GM12878 (cell line): ENCODE data around the gene CALN1. TPM values are rescaled to one million over a fixed set of nuclear protein-coding genes. Genes with fewer than 3 reads are reported as not detected.

ENCODE experiments used
- ATAC-seq: fragments of 200-7000 bp; cut with Tn5 transposase; 3 replicates; pipeline ENCODE4 v1.9.1; 2020; ENCODE audit warnings: mild to moderate bottlenecking, moderate library complexity
- BruUV-seq: library from RNA; stranded (reverse); fragments of 400-500 nt; replicated peaks from 2 replicates; lab custom pipeline; 2021; lab: Mats Ljungman, UMichigan
- CTCF ChIA-PET: fragments of 300-600 bp; sonication (Branson Sonifier 250); formaldehyde crosslinking; extraction: SDS; loops from one replicate; lab custom pipeline; 2021; ENCODE audit warnings: inconsistent platforms; lab: Yijun Ruan, JAX
- POLR2A ChIA-PET: fragments of 350-600 bp; formaldehyde crosslinking; extraction: SDS; loops from one replicate; lab custom pipeline; 2021; ENCODE audit warnings: inconsistent platforms; lab: Charles Lee
- RAD21 ChIA-PET: fragments of 300-600 bp; sonication (Branson Sonifier 250); formaldehyde crosslinking; loops from one replicate; lab custom pipeline; 2023; ENCODE audit warnings: antibody characterized with exemption; ENCODE audit not compliant: unreplicated experiment; lab: Charles Lee
- SMC1A ChIA-PET: fragments of 300-600 bp; sonication (Branson Sonifier 250); formaldehyde crosslinking; loops from one replicate; lab custom pipeline; 2023; ENCODE audit not compliant: unreplicated experiment, uncharacterized antibody; lab: Charles Lee
- DNase-seq: peaks from one replicate; pipeline ENCODE4 v3.0.0-alpha.2; 2011; ENCODE audit warnings: low read depth, low spot score
- FAIRE-seq: peaks from 3 replicates; lab custom pipeline; 2011; peaks lifted over from hg19 to GRCh38; lab: Jason Lieb, UNC
- H2AFZ ChIP-seq: 2 replicates; pipeline ENCODE4 v1.6.0; 2011; ENCODE audit warnings: low read depth, low read length, control low read depth; ENCODE audit not compliant: control insufficient read depth
- H3K27ac ChIP-seq: 2 replicates; pipeline ENCODE4 v1.5.1; 2011; ENCODE audit warnings: control low read depth; ENCODE audit not compliant: control insufficient read depth, insufficient read depth
- H3K27me3 ChIP-seq, 2 experiments: replicated peaks in 1 of 2; 2 replicates each; pipeline versions ENCODE4 v1.6.0 to v1.6.1; 2011; ENCODE audit warnings: low read length in 1 of 2; ENCODE audit not compliant: control insufficient read depth in 2 of 2, insufficient read depth in 2 of 2
- H3K36me3 ChIP-seq, 2 experiments: 2 replicates each; pipeline ENCODE4 v1.5.1; 2011; ENCODE audit warnings: low read length in 1 of 2; ENCODE audit not compliant: control insufficient read depth in 2 of 2, insufficient read depth in 2 of 2
- H3K4me1 ChIP-seq: 2 replicates; pipeline ENCODE4 v1.6.1; 2011; ENCODE audit warnings: mild to moderate bottlenecking, low read length, moderate library complexity, mixed read lengths; ENCODE audit not compliant: control insufficient read depth, insufficient read depth
- H3K4me2 ChIP-seq: 2 replicates; pipeline ENCODE4 v1.6.0; 2011; ENCODE audit warnings: control low read depth; ENCODE audit not compliant: control insufficient read depth, insufficient read depth
- H3K4me3 ChIP-seq: fragments of 200-600 bp; sonication (generic); 2 replicates; pipeline ENCODE4 v1.5.1; 2016
- H3K79me2 ChIP-seq: 2 replicates; pipeline ENCODE4 v1.6.0; 2011; ENCODE audit warnings: low read length; ENCODE audit not compliant: control insufficient read depth, insufficient read depth
- H3K9ac ChIP-seq: 2 replicates; pipeline ENCODE4 v1.8.0; 2011; ENCODE audit warnings: low read length, control low read depth, mixed read lengths; ENCODE audit not compliant: control insufficient read depth, insufficient read depth
- H3K9me3 ChIP-seq: replicated peaks from 3 replicates; pipeline ENCODE4 v1.5.1; 2011; ENCODE audit warnings: mild to moderate bottlenecking, low read length; ENCODE audit not compliant: control insufficient read depth, insufficient read depth
- H4K20me1 ChIP-seq: 2 replicates; pipeline ENCODE4 v1.6.0; 2011; ENCODE audit not compliant: control insufficient read depth, insufficient read depth
- ATF7 ChIP-seq: fragments of 450-650 bp; IDR thresholded peaks from 2 replicates; pipeline ENCODE4 v1.6.1; 2016; ENCODE audit warnings: low read depth, mild to moderate bottlenecking
- BHLHE40 ChIP-seq, 2 experiments: fragments of 450-650 bp in 1 of 2; IDR thresholded peaks; 2 replicates each; pipeline ENCODE4 v1.6.1; 2011 to 2017; ENCODE audit warnings: low read depth in 2 of 2, borderline replicate concordance in 1 of 2, improper control_type of control experiment in 1 of 2, low read length in 1 of 2, mild to moderate bottlenecking in 1 of 2
- CHD4 ChIP-seq: fragments of 200-600 bp; sonication (generic); IDR thresholded peaks from 2 replicates; pipeline ENCODE4 v1.6.1; 2016; ENCODE audit warnings: mild to moderate bottlenecking
- EED ChIP-seq: sonication (generic); IDR thresholded peaks from 2 replicates; pipeline ENCODE4 v1.6.1; 2016; ENCODE audit warnings: antibody characterized with exemption, low read depth
- IKZF1 ChIP-seq: fragments of 450-650 bp; conservative IDR thresholded peaks from 2 replicates; pipeline ENCODE4 v1.6.1; 2017; ENCODE audit warnings: antibody characterized with exemption, mild to moderate bottlenecking
- IRF3 ChIP-seq: fragments of 450-650 bp; IDR thresholded peaks from 2 replicates; pipeline ENCODE4 v1.6.1; 2014; ENCODE audit warnings: mild to moderate bottlenecking
- JUNB ChIP-seq: IDR thresholded peaks from 2 replicates; pipeline ENCODE4 v1.6.1; 2016; ENCODE audit warnings: antibody characterized with exemption, mild to moderate bottlenecking
- KDM1A ChIP-seq: fragments of 200-600 bp; sonication (generic); IDR thresholded peaks from 2 replicates; pipeline ENCODE4 v1.6.1; 2016; ENCODE audit warnings: borderline replicate concordance
- POU2F2 ChIP-seq: IDR thresholded peaks from 3 replicates; pipeline ENCODE4 v1.6.1; 2011; ENCODE audit warnings: low read depth, mild to moderate bottlenecking, low read length, borderline replicate concordance
- RB1 ChIP-seq: fragments of 450-650 bp; formaldehyde crosslinking; IDR thresholded peaks from 2 replicates; pipeline ENCODE4 v1.6.1; 2017; ENCODE audit warnings: mild to moderate bottlenecking, borderline replicate concordance
- SPI1 ChIP-seq: IDR thresholded peaks from 2 replicates; pipeline ENCODE4 v1.6.1; 2011; ENCODE audit warnings: low read depth, mild to moderate bottlenecking, low read length, moderate library complexity, borderline replicate concordance; ENCODE audit not compliant: insufficient read depth
- TAF1 ChIP-seq: IDR thresholded peaks from 2 replicates; pipeline ENCODE4 v1.6.1; 2011; ENCODE audit warnings: mild to moderate bottlenecking, low read depth, low read length, borderline replicate concordance
- ZBED1 ChIP-seq: IDR thresholded peaks from 2 replicates; pipeline ENCODE4 v1.6.1; 2016; ENCODE audit warnings: borderline replicate concordance
- ZNF207 ChIP-seq: fragments of 450-650 bp; IDR thresholded peaks from 2 replicates; pipeline ENCODE4 v1.6.1; 2014; ENCODE audit warnings: antibody characterized with exemption, mild to moderate bottlenecking, borderline replicate concordance
- WGBS: methylation state at CpG from one replicate; pipeline ENCODE4 v1.1.6; 2016; ENCODE audit warnings: low lambda C conversion rate; ENCODE audit not compliant: insufficient replicate concordance, insufficient coverage; ENCODE audit errors: missing lambda C conversion rate; 5-methylcytosine and 5-hydroxymethylcytosine counted together
- in situ Hi-C: fragments of 300-500 bp; cut with MboI; formaldehyde crosslinking; loops from 9 replicates; pipeline ENCODE4 v1.14.3; 2018; ENCODE audit warnings: mixed read lengths
- intact Hi-C: fragments of 100-400 bp; cut with micrococcal nuclease; formaldehyde crosslinking; loops from one replicate; pipeline ENCODE4 v1.14.2; 2022; ENCODE audit not compliant: unreplicated experiment
- polyA plus RNA-seq, 11 experiments: library from polyadenylated mRNA; depleted of rRNA in 4 of 11; unstranded in 6 of 11; stranded (reverse) in 5 of 11; fragments of >200 nt; fragmentation: Nextera tagmentation in 4 of 11; fragmentation: Illumina TruSeq in 1 of 11; extraction: Ambion mirVana in 4 of 11; extraction: Trizol in 1 of 11; gene quantifications; 1 replicate in 1 of 11; 2 replicates in 10 of 11; pipeline versions ENCODE4 v1.2.1 to v1.2.3, GENCODE V29; 2011 to 2016; ENCODE audit warnings: inconsistent platforms in 2 of 11, missing spikeins in 2 of 11, low read depth in 1 of 11
- total RNA-seq, 4 experiments: library from RNA; depleted of rRNA in 3 of 4; stranded (reverse); fragments of >200 nt in 3 of 4; fragmentation: Illumina TruSeq in 1 of 4; extraction: Trizol in 1 of 4; gene quantifications; 2 replicates each; pipeline versions ENCODE4 v1.2.1 to v1.2.3, GENCODE V29; 2013 to 2021
- TF ChIP-seq, protein P1 (sequence below): IDR thresholded peaks from 2 replicates; pipeline ENCODE4 v1.6.1; 2012; ENCODE audit warnings: improper control_type of control experiment, low read depth, low read length; ENCODE audit not compliant: insufficient replicate concordance
- TF ChIP-seq, protein P2 (sequence below): IDR thresholded peaks from 2 replicates; pipeline ENCODE4 v1.6.1; 2012; ENCODE audit warnings: low read depth, low read length, improper control_type of control experiment

Gene CALN1
- total and polyA plus RNA-seq, 10 of the 15 experiments (the other 5 are each of a cell fraction or from before 2014, with no cell fraction given): 0.48 to 15.3 (median 1.6) TPM

- BruUV-seq: no TSS peak
- H3K9me3 ChIP-seq: no peaks in the 10 kb centered on the region
- SMC1A ChIA-PET: no interaction called here
- H3K4me1 ChIP-seq: no peaks in the 10 kb centered on the region
- no peaks in the 10 kb centered on the region for H3K36me3 ChIP-seq
- TF ChIP-seq CHD4: no peak
- TF ChIP-seq JUNB: no peak
- TF ChIP-seq POU2F2: no peak
- TF ChIP-seq TAF1: no peak
- TF ChIP-seq RB1: no peak
- TF ChIP-seq ATF7: no peak
- TF ChIP-seq, protein P1, sequence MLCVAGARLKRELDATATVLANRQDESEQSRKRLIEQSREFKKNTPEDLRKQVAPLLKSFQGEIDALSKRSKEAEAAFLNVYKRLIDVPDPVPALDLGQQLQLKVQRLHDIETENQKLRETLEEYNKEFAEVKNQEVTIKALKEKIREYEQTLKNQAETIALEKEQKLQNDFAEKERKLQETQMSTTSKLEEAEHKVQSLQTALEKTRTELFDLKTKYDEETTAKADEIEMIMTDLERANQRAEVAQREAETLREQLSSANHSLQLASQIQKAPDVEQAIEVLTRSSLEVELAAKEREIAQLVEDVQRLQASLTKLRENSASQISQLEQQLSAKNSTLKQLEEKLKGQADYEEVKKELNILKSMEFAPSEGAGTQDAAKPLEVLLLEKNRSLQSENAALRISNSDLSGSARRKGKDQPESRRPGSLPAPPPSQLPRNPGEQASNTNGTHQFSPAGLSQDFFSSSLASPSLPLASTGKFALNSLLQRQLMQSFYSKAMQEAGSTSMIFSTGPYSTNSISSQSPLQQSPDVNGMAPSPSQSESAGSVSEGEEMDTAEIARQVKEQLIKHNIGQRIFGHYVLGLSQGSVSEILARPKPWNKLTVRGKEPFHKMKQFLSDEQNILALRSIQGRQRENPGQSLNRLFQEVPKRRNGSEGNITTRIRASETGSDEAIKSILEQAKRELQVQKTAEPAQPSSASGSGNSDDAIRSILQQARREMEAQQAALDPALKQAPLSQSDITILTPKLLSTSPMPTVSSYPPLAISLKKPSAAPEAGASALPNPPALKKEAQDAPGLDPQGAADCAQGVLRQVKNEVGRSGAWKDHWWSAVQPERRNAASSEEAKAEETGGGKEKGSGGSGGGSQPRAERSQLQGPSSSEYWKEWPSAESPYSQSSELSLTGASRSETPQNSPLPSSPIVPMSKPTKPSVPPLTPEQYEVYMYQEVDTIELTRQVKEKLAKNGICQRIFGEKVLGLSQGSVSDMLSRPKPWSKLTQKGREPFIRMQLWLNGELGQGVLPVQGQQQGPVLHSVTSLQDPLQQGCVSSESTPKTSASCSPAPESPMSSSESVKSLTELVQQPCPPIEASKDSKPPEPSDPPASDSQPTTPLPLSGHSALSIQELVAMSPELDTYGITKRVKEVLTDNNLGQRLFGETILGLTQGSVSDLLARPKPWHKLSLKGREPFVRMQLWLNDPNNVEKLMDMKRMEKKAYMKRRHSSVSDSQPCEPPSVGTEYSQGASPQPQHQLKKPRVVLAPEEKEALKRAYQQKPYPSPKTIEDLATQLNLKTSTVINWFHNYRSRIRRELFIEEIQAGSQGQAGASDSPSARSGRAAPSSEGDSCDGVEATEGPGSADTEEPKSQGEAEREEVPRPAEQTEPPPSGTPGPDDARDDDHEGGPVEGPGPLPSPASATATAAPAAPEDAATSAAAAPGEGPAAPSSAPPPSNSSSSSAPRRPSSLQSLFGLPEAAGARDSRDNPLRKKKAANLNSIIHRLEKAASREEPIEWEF: no peak
- TF ChIP-seq, protein P2, sequence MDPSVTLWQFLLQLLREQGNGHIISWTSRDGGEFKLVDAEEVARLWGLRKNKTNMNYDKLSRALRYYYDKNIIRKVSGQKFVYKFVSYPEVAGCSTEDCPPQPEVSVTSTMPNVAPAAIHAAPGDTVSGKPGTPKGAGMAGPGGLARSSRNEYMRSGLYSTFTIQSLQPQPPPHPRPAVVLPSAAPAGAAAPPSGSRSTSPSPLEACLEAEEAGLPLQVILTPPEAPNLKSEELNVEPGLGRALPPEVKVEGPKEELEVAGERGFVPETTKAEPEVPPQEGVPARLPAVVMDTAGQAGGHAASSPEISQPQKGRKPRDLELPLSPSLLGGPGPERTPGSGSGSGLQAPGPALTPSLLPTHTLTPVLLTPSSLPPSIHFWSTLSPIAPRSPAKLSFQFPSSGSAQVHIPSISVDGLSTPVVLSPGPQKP: no peak
- no peak for TF ChIP-seq ZNF207
- TF ChIP-seq IKZF1: no peak
- TF ChIP-seq SPI1: no peak
- no peak for TF ChIP-seq EED
- no peak for TF ChIP-seq ZBED1
- TF ChIP-seq IRF3: no peak
- no peak for TF ChIP-seq KDM1A
- no peak for TF ChIP-seq BHLHE40 (IDR thresholded peaks at IDR 0.05; ENCODE audit: borderline replicate concordance in 1 of 2, low read depth in 2 of 2, low read length in 1 of 2)
- in situ Hi-C loops: no loop called here
- ATAC-seq (no peak), FAIRE-seq (no peak), DNase-seq (no peak)
- H3K9ac ChIP-seq: no peak overlapping the region
- H4K20me1 ChIP-seq: no peaks in the 10 kb centered on the region
- H3K4me2 ChIP-seq: no peak overlapping the region
- H3K4me3 ChIP-seq: no peak overlapping the region
- no peak overlapping the region for H2AFZ ChIP-seq
- POLR2A ChIA-PET: no interaction called here
- CTCF ChIA-PET: no interaction called here
- H3K79me2 ChIP-seq: no peaks in the 10 kb centered on the region
- RAD21 ChIA-PET: no interaction called here
- H3K27me3 ChIP-seq: no peaks in the 10 kb centered on the region
- WGBS: 54% methylated on average over 6 of the region's 6 CpGs
- intact Hi-C loops: no loop called here
- no peak overlapping the region for H3K27ac ChIP-seq
Observed at GRCh38 chr7:72017756-72018155, 394.4 kb downstream of the CALN1 start.
